ENCODE data around the gene PPME1. TPM values are rescaled to one million over a fixed set of nuclear protein-coding genes. Genes with fewer than 3 reads are reported as not detected.

Gene PPME1
- total RNA-seq, 1 experiment from 2014 or later, result 98.3 TPM

GRCh38 chr11:74135127-74135840, 35.8 kb upstream of the PPME1 start:
- no peak for TF ChIP-seq EZH2 (IDR thresholded peaks at IDR 0.05; ENCODE audit: borderline replicate concordance, low read depth, low read length, poor library complexity, severe bottlenecking)
- TF ChIP-seq, protein P1, sequence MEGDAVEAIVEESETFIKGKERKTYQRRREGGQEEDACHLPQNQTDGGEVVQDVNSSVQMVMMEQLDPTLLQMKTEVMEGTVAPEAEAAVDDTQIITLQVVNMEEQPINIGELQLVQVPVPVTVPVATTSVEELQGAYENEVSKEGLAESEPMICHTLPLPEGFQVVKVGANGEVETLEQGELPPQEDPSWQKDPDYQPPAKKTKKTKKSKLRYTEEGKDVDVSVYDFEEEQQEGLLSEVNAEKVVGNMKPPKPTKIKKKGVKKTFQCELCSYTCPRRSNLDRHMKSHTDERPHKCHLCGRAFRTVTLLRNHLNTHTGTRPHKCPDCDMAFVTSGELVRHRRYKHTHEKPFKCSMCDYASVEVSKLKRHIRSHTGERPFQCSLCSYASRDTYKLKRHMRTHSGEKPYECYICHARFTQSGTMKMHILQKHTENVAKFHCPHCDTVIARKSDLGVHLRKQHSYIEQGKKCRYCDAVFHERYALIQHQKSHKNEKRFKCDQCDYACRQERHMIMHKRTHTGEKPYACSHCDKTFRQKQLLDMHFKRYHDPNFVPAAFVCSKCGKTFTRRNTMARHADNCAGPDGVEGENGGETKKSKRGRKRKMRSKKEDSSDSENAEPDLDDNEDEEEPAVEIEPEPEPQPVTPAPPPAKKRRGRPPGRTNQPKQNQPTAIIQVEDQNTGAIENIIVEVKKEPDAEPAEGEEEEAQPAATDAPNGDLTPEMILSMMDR (conservative IDR thresholded peaks at IDR 0.05; ENCODE audit: low read depth, low read length), result no peak
- CTCF ChIA-PET, result interaction anchor here (0.5 kb wide), 1 partner anchor 171 kb away, joined by 4 read pairs; no protein-coding TSS in a partner anchor
- intact Hi-C loops (cut with micrococcal nuclease; ENCODE audit: unreplicated experiment), result no loop called here
- Histone ChIP-seq H3K27ac (ENCODE audit: low read depth, low read length, poor library complexity, severe bottlenecking) (no peak overlapping the region), H3K4me1 (ENCODE audit: insufficient read depth, low read length, poor library complexity, severe bottlenecking) (peaks cover 18% of the 10 kb centered on the region), H3K9me3 (ENCODE audit: low read depth, low read length, poor library complexity, severe bottlenecking) (no peaks in the 10 kb centered on the region), H3K36me3 (ENCODE audit: insufficient read depth, low read length, poor library complexity, severe bottlenecking) (peaks cover 4% of the 10 kb centered on the region), H3K4me3 (ENCODE audit: low read depth, low read length, poor library complexity, severe bottlenecking) (no peak overlapping the region), H3K27me3 (replicated peaks; ENCODE audit: insufficient read depth, low read depth, low read length, poor library complexity) (no peaks in the 10 kb centered on the region)
- no peak for DNase-seq (ENCODE audit: low spot score)
- BruUV-seq (replicated peaks), result no TSS peak
- POLR2A ChIA-PET (ENCODE audit: low non-redundant PET), result no interaction called here

DNA sequence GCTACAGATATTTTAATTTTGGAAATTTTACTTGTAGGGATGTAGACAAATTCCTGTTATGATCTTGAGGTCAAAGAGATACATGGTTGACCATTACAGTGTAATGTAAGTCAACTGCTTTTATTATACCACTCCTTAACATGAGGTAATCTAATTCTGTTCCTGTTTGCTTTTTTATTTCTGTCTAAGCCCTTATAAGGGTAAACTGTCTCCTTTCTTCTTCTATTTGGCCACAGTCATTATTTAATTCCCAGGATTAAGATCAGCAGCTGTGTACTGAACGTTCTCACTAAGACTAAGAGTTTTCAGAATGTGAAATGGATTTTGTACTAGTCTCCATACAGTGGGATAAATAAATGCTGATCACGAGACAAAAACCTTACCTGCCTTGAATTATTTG, 33.1 kb upstream of the PPME1 start:
- BruUV-seq (replicated peaks), result no TSS peak
- Histone ChIP-seq H3K9me3 (ENCODE audit: low read depth, low read length, poor library complexity, severe bottlenecking) (no peaks in the 10 kb centered on the region), H3K27me3 (replicated peaks; ENCODE audit: insufficient read depth, low read depth, low read length, poor library complexity) (no peaks in the 10 kb centered on the region), H3K4me1 (ENCODE audit: insufficient read depth, low read length, poor library complexity, severe bottlenecking) (peaks cover 20% of the 10 kb centered on the region), H3K36me3 (ENCODE audit: insufficient read depth, low read length, poor library complexity, severe bottlenecking) (peaks cover 4% of the 10 kb centered on the region), H3K4me3 (ENCODE audit: low read depth, low read length, poor library complexity, severe bottlenecking) (no peak overlapping the region), H3K27ac (ENCODE audit: low read depth, low read length, poor library complexity, severe bottlenecking) (peak overlapping the region; percentile 58)
- intact Hi-C loops (cut with micrococcal nuclease; ENCODE audit: unreplicated experiment), result no loop called here
- peak; percentile 28 for DNase-seq (ENCODE audit: low spot score)
- ChIA-PET CTCF (no interaction called here), POLR2A (ENCODE audit: low non-redundant PET) (no interaction called here)
- TF ChIP-seq, protein P1 (conservative IDR thresholded peaks at IDR 0.05; ENCODE audit: low read depth, low read length), result no peak
- TF ChIP-seq EZH2 (IDR thresholded peaks at IDR 0.05; ENCODE audit: borderline replicate concordance, low read depth, low read length, poor library complexity, severe bottlenecking), result no peak

- intact Hi-C loops (cut with micrococcal nuclease; ENCODE audit: unreplicated experiment), result no loop called here
- no peak overlapping the region for H3K4me3 ChIP-seq (ENCODE audit: low read depth, low read length, poor library complexity, severe bottlenecking)
- no peaks in the 10 kb centered on the region for H3K27me3 ChIP-seq (replicated peaks; ENCODE audit: insufficient read depth, low read depth, low read length, poor library complexity)
- TF ChIP-seq, protein P1 (conservative IDR thresholded peaks at IDR 0.05; ENCODE audit: low read depth, low read length), result no peak
- TF ChIP-seq EZH2 (IDR thresholded peaks at IDR 0.05; ENCODE audit: borderline replicate concordance, low read depth, low read length, poor library complexity, severe bottlenecking), result no peak
- no TSS peak for BruUV-seq (replicated peaks)
- H3K36me3 ChIP-seq (ENCODE audit: insufficient read depth, low read length, poor library complexity, severe bottlenecking), result peaks cover 4% of the 10 kb centered on the region
- ChIA-PET POLR2A (ENCODE audit: low non-redundant PET) (no interaction called here), CTCF (no interaction called here)
- peaks cover 20% of the 10 kb centered on the region for H3K4me1 ChIP-seq (ENCODE audit: insufficient read depth, low read length, poor library complexity, severe bottlenecking)
- peak overlapping the region; percentile 58 for H3K27ac ChIP-seq (ENCODE audit: low read depth, low read length, poor library complexity, severe bottlenecking)
- no peaks in the 10 kb centered on the region for H3K9me3 ChIP-seq (ENCODE audit: low read depth, low read length, poor library complexity, severe bottlenecking)
- peak; percentile 83 for DNase-seq (ENCODE audit: low spot score)
Measured at GRCh38 chr11:74138572-74138971, 32.5 kb upstream of the PPME1 start.

All from A673 (cell line).